Stomach smooth muscle (tissue), 2 donors: ENCODE results near the gene TTI1.

Source experiments
- H3K27ac ChIP-seq: one replicate; pipeline ENCODE4 v1.7.0; 2013; ENCODE audit warnings: mild to moderate bottlenecking, low read length, inconsistent platforms
- H3K27me3 ChIP-seq, 2 donors: one replicate each; pipeline ENCODE4 v1.7.0; 2013; ENCODE audit warnings: low read length in 2 of 2; ENCODE audit not compliant: insufficient read depth in 2 of 2, control insufficient read depth in 1 of 2
- H3K36me3 ChIP-seq, 2 donors: one replicate each; pipeline ENCODE4 v1.7.0; 2013; ENCODE audit warnings: low read length in 2 of 2; ENCODE audit not compliant: control insufficient read depth in 2 of 2, insufficient read depth in 2 of 2
- H3K4me1 ChIP-seq: one replicate; pipeline ENCODE4 v1.7.0; 2013; ENCODE audit warnings: low read length; ENCODE audit not compliant: control insufficient read depth, insufficient read depth
- H3K4me3 ChIP-seq, 2 donors: one replicate each; pipeline ENCODE4 v1.7.0; 2013; ENCODE audit warnings: low read length in 2 of 2
- H3K9ac ChIP-seq, 2 donors: one replicate each; pipeline ENCODE4 v1.7.0; 2013; ENCODE audit warnings: low read length in 2 of 2, mild to moderate bottlenecking in 1 of 2
- H3K9me3 ChIP-seq, 2 donors: one replicate each; pipeline ENCODE4 v1.7.0; 2013; ENCODE audit warnings: low read length in 2 of 2; ENCODE audit not compliant: control insufficient read depth in 2 of 2
- donor health status: healthy.
- donor health status: Pancreatic carcinoma.

The TTI1 gene

DNA sequence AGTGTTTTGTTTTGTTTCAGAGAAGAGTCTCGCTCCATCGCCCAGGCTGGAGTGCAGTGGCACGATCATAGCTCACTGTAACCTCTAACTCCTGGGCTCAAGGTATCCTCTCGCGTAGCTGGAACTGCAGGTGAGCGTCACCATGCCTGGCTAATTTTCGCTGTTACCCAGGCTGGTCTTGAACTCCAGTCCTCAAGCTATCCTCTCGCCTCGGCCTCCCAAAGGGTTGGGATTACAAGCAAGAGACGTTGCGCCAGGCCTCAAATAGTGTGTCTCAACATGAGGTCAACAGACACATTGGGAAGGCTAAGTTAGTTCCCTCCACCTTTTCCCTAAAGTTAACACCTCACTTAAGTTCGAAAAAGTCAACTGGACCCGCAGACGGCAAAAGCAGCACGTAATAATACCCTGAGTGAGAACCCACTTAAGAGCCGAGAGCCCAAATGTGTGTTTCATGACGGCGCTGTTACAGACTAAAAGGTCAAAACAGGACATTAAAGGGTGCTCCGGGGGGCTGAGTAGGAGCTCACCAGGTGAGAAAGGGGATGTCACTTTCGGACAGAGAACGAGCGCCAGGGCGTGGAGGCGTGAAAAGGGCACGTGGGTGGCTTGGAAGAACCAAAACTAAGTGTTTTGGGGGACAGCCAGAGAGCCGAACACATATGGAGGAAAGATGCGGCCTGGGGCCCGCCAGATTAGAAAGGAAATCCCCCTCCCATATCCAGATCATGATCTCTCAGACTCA is 499 bp downstream of the TTI1 start:
- Histone ChIP-seq H3K27me3 (no peaks in the 10 kb centered on the region), H3K9me3 (no peaks in the 10 kb centered on the region), H3K27ac (peak overlapping the region; percentile 93), H3K36me3 (peaks cover 9% of the 10 kb centered on the region in 2 donors), H3K4me3 (peak overlapping the region; percentile 86 to 99), H3K9ac (peak overlapping the region; percentile 96 to 99), H3K4me1 (peaks cover 28% of the 10 kb centered on the region)

DNA sequence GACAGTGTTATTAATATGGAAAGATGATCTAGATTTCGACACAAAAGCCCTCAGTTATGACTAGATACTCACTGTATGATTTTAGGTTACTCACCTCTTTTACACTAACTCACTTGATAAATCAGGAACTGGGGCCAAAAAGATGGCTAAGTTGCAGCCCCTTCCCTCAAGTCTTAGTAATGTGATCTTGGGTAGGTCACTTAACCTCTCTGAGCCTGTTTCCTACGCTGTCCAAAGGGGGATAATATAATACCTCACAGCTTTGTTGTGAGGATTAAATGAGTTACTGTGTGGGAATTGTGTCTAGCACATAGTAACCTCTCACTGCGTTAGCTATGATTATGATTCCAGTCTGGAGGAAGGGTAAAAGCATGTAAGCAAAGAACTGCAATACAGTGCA is 1.3 kb downstream of the TTI1 start:
- no peak overlapping the region for H3K27ac ChIP-seq
- peak overlapping the region in 1 of 2 donors; percentile 99 for H3K4me3 ChIP-seq
- peaks cover 24% of the 10 kb centered on the region for H3K4me1 ChIP-seq
- H3K36me3 ChIP-seq, result peaks cover 5 to 7% of the 10 kb centered on the region in 2 donors
- no peak overlapping the region for H3K9ac ChIP-seq
- H3K27me3 ChIP-seq, result no peaks in the 10 kb centered on the region
- no peaks in the 10 kb centered on the region for H3K9me3 ChIP-seq

DNA sequence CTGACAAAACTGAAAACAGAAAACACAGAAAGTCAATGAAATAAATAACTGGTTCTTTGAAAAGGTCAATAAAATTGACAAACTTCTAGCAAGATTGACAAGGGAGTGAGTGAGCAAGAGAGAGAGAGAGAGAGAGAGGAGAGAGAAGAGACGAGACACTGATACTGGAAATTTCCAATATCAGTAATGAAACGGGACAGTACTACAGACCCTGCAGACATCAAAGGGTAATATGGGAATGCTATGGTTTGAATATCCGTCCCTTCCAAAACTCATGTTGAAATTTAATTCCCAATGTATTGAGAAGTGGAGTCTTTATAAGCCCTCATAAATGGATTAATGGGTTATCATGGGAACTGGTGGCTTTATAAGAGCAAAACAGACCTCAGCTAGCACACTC is 3.8 kb downstream of the TTI1 start:
- peaks cover 3% of the 10 kb centered on the region in 2 donors for H3K36me3 ChIP-seq
- H3K9ac ChIP-seq, result no peak overlapping the region
- no peaks in the 10 kb centered on the region for H3K27me3 ChIP-seq
- peaks cover 13% of the 10 kb centered on the region for H3K4me1 ChIP-seq
- no peak overlapping the region for H3K27ac ChIP-seq
- H3K9me3 ChIP-seq, result no peaks in the 10 kb centered on the region
- H3K4me3 ChIP-seq, result no peak overlapping the region

DNA sequence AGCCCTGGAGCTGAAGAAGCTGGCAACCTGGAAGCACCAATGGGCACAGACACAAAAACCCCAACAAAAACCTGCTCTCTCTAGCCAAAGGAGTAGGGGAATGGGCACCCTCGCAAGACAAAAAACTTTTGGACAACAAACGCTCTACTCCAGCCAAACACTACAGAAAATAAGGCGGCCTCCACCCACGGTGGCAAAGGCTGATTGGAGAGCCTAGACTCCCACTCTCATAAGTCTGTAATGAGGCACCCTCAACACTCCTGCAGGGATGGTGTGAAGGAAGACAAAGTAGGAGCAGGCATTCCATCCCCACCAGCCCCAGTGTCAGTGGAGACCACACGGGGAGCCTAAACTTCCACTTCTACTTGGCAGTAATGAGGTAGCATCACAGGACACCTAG is 8.8 kb downstream of the TTI1 start:
- no peak overlapping the region for H3K9ac ChIP-seq
- no peaks in the 10 kb centered on the region for H3K27me3 ChIP-seq
- no peaks in the 10 kb centered on the region for H3K9me3 ChIP-seq
- no peak overlapping the region for H3K27ac ChIP-seq
- peaks cover 3% of the 10 kb centered on the region in 2 donors for H3K36me3 ChIP-seq
- no peaks in the 10 kb centered on the region for H3K4me1 ChIP-seq
- no peak overlapping the region for H3K4me3 ChIP-seq

DNA sequence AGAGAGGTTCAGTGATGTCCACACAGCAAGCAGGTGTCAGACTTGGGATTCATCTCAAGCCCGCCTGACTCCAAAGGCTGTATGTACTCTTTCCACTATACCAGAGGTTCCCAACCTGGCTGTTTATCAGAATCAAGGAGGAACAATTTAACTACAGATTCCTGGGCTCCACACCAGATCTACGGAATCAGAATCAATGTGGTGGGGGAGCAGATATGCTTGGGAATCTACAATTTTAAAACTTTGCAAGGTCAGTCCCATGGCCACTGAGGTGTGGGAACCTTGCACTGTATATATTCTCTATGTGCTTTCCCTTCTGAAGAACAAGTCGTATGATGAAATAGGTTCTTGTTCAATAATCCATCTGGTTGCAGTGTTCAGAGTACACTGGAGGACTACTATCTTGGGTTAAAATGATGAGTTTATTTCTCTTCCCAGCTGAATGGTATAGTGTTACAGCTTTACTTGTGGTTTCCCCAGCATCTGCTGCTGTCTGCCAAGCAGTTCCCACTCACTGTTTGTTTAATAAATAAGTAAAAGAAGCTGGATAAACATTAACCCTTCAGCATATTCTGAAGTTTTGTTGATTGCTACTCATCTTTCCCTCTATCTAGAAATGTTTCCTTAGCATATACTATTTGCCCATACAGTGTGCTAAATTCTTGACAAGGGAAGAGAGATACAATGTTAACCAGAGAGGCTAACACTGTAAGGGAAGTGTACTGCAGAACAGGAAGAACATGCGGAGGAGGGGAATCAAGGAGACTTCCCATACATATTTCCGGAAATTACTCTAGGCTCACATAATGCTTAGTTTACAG is 9.9 kb downstream of the TTI1 start:
- no peaks in the 10 kb centered on the region for H3K4me1 ChIP-seq
- no peak overlapping the region for H3K27ac ChIP-seq
- no peaks in the 10 kb centered on the region for H3K9me3 ChIP-seq
- H3K4me3 ChIP-seq, result no peak overlapping the region
- H3K9ac ChIP-seq, result no peak overlapping the region
- peaks cover 3 to 9% of the 10 kb centered on the region in 2 donors for H3K36me3 ChIP-seq
- no peaks in the 10 kb centered on the region for H3K27me3 ChIP-seq

DNA sequence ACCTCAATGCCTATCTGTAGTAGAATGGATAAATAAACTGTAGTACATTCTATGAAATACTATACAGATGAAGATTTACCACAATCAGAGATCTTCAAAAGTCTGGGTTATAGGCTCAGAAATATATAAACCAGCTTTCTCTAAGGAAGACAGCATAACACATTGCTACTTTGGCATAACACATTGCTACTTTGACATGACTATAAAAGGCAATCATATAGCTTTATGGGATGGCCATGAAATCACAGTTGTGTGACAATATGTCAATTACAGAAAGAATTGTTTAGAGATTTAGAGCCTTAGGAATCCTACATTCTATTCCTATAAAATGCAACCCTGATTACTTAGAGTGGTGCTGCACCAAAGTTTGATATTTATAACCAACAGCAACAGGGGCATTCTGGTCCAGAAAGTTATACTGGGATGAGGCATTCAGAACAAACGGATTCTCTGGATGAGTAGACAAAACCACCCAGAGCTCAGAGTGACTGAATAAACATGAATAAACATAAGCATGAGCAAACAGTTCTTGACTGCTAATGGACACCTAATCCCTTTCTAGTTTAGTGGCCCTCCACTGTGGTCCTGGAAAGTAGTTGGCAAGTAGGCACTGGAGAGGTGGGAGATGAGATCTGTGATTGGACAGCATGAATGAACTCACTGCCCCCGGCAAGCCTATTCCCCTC is 12.0 kb downstream of the TTI1 start:
- Histone ChIP-seq H3K36me3 (peaks cover 10 to 23% of the 10 kb centered on the region in 2 donors), H3K27ac (no peak overlapping the region)

DNA sequence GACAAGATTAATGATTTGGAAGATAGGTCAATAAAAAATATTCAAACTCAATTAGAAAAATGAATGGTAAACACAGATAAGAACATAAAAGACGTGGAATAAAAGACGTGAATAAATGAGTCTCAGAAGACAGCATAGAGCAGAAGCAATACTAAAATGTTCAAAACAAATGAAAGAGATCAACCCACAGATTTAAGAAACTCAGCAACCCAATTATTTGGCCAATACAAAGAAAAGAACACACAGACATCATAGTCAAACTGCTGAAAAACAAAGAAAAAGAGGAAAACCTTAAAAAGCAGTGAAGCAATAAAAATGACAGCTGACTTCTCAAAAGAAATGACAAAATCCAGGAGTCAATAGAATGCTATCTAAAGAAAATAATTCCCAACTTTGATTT is 14.9 kb downstream of the TTI1 start:
- Histone ChIP-seq H3K27ac (no peak overlapping the region), H3K9me3 (peaks cover 0 to 9% of the 10 kb centered on the region in 2 donors), H3K9ac (no peak overlapping the region), H3K27me3 (no peaks in the 10 kb centered on the region), H3K4me1 (no peaks in the 10 kb centered on the region), H3K4me3 (no peak overlapping the region), H3K36me3 (peaks cover 17 to 20% of the 10 kb centered on the region in 2 donors)

More for the DNA sequence above, 12.0 kb downstream of the TTI1 start:
- Histone ChIP-seq H3K27me3 (no peaks in the 10 kb centered on the region), H3K4me3 (no peak overlapping the region), H3K4me1 (no peaks in the 10 kb centered on the region), H3K9ac (no peak overlapping the region), H3K9me3 (peaks cover 0 to 9% of the 10 kb centered on the region in 2 donors)

DNA sequence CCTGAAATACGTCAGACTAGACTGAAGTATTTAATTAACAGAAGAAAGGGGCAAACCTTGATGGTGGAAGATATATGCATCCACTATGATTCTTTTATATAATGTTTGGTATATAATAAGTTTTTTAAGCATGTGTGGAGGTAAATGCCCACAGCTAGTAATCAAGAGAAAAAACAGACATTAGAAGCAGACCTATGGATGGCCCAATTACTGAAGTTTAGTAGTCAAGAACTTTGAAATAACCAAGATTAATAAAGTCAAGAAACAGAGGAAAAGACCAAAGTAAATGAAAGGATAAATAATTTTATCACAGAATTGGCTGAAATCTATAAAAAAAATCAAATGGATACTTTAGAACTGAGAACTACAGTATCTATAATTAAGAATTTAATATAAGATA is 15.3 kb downstream of the TTI1 start:
- Histone ChIP-seq H3K9me3 (peaks cover 0 to 9% of the 10 kb centered on the region in 2 donors), H3K4me1 (no peaks in the 10 kb centered on the region), H3K4me3 (no peak overlapping the region), H3K27me3 (no peaks in the 10 kb centered on the region), H3K9ac (no peak overlapping the region), H3K27ac (no peak overlapping the region), H3K36me3 (peaks cover 21 to 24% of the 10 kb centered on the region in 2 donors)

DNA sequence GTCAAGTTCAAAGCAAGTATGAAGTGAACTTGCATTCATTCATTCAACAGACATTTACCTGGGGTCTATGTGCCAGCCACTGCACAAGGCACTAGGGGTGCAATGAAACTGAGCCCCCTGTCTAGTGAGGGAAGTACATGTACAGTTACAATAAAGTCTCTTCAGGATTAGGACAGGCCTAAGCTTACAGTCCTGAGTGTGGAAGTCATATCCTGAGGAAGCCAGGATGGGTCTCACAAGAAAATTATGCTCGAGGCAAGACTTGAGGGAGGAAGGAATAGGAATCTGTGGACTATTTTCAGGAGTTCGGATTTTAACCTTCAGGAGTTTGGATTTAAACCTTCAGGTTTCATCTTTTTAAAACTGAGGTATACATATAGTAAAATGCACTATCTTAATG is 19.4 kb downstream of the TTI1 start:
- Histone ChIP-seq H3K36me3 (peaks cover 42 to 44% of the 10 kb centered on the region in 2 donors), H3K9me3 (peaks cover 0 to 9% of the 10 kb centered on the region in 2 donors), H3K4me3 (no peak overlapping the region), H3K9ac (no peak overlapping the region), H3K27me3 (no peaks in the 10 kb centered on the region), H3K4me1 (no peaks in the 10 kb centered on the region), H3K27ac (no peak overlapping the region)

DNA sequence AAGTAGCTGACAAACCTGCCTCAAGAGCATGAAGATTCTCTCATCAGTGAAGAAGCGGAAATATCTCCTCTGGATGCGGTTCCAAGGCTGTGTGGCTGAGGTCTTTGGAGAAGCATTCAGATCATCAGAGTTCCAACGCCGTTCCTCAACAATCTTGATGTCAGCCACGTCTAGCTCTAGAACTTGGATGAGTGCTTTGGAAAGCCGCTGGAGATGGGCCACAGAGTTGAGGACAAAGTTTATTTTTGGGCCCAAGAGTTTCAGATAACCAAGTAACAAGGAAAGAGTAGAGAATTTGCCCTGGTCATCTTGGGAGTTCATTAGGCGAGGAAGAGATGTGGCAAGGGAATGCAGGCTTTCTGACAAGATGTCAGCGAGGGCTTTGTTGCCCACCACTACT is 20.9 kb downstream of the TTI1 start:
- no peak overlapping the region for H3K9ac ChIP-seq
- peaks cover 0 to 3% of the 10 kb centered on the region in 2 donors for H3K9me3 ChIP-seq
- H3K4me3 ChIP-seq, result no peak overlapping the region
- H3K36me3 ChIP-seq, result peaks cover 31 to 41% of the 10 kb centered on the region in 2 donors
- no peaks in the 10 kb centered on the region for H3K27me3 ChIP-seq
- no peak overlapping the region for H3K27ac ChIP-seq
- no peaks in the 10 kb centered on the region for H3K4me1 ChIP-seq
